T-helper 2 cell treated with Interferon-gamma antibody and Interleukin-4, amounts not matched to agents 5 μg/mL and 100 μg/mL, for 36 hours (primary cell): ENCODE results near the gene SGTB.

Experiments
- DNase-seq: peaks from one replicate; pipeline ENCODE4 v3.0.0; 2021; ENCODE audit warnings: low spot score
- H3K27ac Mint-ChIP-seq: one replicate; pipeline ENCODE4 v1.8.0; 2021; ENCODE audit warnings: mild to moderate bottlenecking, mixed read lengths
- H3K27me3 Mint-ChIP-seq: one replicate; pipeline ENCODE4 v1.8.0; 2021; ENCODE audit warnings: low read depth, mixed read lengths
- H3K36me3 Mint-ChIP-seq: one replicate; pipeline ENCODE4 v1.8.0; 2021; ENCODE audit warnings: low read depth, mixed read lengths
- H3K4me1 Mint-ChIP-seq: one replicate; pipeline ENCODE4 v1.8.0; 2021; ENCODE audit warnings: low read depth, mixed read lengths
- H3K4me3 Mint-ChIP-seq: one replicate; pipeline ENCODE4 v1.8.0; 2022; ENCODE audit warnings: mild to moderate bottlenecking, moderate library complexity, mixed read lengths
- H3K9me3 Mint-ChIP-seq: one replicate; pipeline ENCODE4 v1.8.0; 2021; ENCODE audit warnings: mixed read lengths

Gene SGTB, protein sequence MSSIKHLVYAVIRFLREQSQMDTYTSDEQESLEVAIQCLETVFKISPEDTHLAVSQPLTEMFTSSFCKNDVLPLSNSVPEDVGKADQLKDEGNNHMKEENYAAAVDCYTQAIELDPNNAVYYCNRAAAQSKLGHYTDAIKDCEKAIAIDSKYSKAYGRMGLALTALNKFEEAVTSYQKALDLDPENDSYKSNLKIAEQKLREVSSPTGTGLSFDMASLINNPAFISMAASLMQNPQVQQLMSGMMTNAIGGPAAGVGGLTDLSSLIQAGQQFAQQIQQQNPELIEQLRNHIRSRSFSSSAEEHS

GRCh38 chr5:65721720-65722574, at the start of gene SGTB, which contains the start of gene NLN:
TSS of gene SGTB (minus strand) at chr5:65722109. CDS start at chr5:65720807, 1,302 bp downstream.
TSS of gene NLN (plus strand) at chr5:65722205. CDS start at chr5:65722374, 169 bp downstream.
- H3K27me3 Mint-ChIP-seq = no peaks in the 10 kb centered on the region
- peak within 1 kb of the TSS; percentile 90 for H3K4me3 Mint-ChIP-seq
- H3K4me1 Mint-ChIP-seq = peaks cover 29% of the 10 kb centered on the region
- H3K27ac Mint-ChIP-seq = peak within 1 kb of the TSS; percentile 80
- no peaks in the 10 kb centered on the region for H3K9me3 Mint-ChIP-seq
- H3K36me3 Mint-ChIP-seq = peaks cover 9% of the 10 kb centered on the region
- DNase-seq = peak; percentile 82

DNA sequence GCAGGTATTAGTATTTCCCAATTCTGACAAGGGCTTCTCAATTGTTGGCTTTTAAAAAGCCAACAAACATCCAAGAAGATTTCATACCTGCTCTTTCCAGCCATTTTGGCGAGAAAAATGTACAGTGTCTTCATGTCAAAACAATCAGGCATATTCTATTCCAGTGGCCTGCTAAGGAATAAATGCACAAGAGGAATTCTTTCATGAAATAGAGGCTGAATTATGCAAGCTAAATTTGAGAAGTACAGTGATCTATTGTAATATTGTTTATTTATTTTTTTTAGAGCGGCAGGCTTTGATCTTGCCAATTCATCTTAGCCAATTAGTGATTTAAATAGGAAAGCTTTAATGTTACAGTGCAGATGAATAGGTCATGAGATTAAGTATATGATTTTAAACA, 49.4 kb upstream of the SGTB start:
- DNase-seq = no peak
- H3K4me1 Mint-ChIP-seq = peaks cover 13% of the 10 kb centered on the region
- H3K36me3 Mint-ChIP-seq = peaks cover 13% of the 10 kb centered on the region
- H3K9me3 Mint-ChIP-seq = peaks cover 6% of the 10 kb centered on the region
- H3K27ac Mint-ChIP-seq = no peak overlapping the region
- H3K27me3 Mint-ChIP-seq = no peaks in the 10 kb centered on the region
- no peak overlapping the region for H3K4me3 Mint-ChIP-seq

GRCh38 chr5:65769539-65769938, 47.6 kb upstream of the SGTB start:
- no peak for DNase-seq
- H3K27me3 Mint-ChIP-seq = no peaks in the 10 kb centered on the region
- H3K4me1 Mint-ChIP-seq = peaks cover 11% of the 10 kb centered on the region
- H3K4me3 Mint-ChIP-seq = no peak overlapping the region
- peaks cover 6% of the 10 kb centered on the region for H3K9me3 Mint-ChIP-seq
- H3K36me3 Mint-ChIP-seq = peaks cover 18% of the 10 kb centered on the region
- H3K27ac Mint-ChIP-seq = no peak overlapping the region

DNA sequence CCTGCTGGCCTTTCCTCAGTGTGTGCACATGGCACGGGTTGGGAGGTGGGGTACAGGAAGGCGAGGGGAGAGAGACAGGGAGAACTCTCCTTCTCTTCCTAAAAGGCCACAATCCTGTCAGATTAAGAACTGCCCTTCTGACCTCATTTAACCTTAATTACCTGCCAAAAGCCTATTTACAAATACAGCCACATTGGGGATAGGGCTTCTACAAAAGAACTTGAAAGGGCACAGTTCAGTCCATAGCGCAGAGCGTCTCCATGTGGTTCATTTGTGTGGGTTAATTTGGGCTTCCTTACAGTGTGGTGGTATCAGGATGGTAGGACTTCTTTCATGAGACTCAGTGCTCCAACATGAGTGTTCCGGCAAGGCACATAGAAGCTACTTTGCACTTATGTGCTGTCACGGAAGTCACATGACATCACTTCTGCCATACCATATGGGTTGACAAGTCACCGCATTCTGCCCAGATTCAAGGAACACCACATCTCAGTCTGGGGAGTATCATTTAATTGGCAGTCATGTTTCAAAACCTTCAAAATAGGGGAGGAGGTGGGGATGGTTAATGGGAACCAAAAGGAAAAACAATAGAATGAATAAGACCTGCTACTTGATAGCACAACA, 46.9 kb upstream of the SGTB start:
- Mint-ChIP-seq H3K9me3 (peaks cover 6% of the 10 kb centered on the region), H3K27ac (no peak overlapping the region), H3K36me3 (peaks cover 18% of the 10 kb centered on the region), H3K4me3 (no peak overlapping the region), H3K27me3 (no peaks in the 10 kb centered on the region), H3K4me1 (peaks cover 6% of the 10 kb centered on the region)
- DNase-seq = no peak

DNA sequence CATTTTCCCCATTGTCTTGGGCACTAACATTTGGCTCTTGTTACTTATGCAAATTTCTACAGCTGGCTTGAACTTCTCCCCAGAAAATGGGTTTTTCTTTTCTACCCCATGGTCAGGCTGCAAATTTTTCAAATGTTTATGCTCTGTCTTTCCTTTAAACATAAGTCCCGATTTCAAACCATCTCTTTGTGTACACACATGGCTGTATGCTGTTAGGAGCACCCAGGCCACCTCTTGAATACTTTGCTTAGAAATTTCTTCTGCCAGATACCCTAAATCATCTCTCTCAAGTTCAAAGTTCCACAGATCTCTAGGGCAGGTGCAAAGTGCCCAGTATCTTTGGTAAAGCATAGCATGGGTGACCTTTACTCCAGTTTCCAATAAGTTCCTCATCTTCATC, 45.7 kb upstream of the SGTB start:
- Mint-ChIP-seq H3K9me3 (peaks cover 6% of the 10 kb centered on the region), H3K27ac (no peak overlapping the region), H3K4me1 (peaks cover 6% of the 10 kb centered on the region), H3K4me3 (no peak overlapping the region), H3K27me3 (no peaks in the 10 kb centered on the region), H3K36me3 (peaks cover 18% of the 10 kb centered on the region)
- no peak for DNase-seq

- Mint-ChIP-seq H3K4me1 (peaks cover 6% of the 10 kb centered on the region), H3K27ac (no peak overlapping the region), H3K4me3 (no peak overlapping the region), H3K36me3 (peaks cover 18% of the 10 kb centered on the region), H3K9me3 (peaks cover 6% of the 10 kb centered on the region), H3K27me3 (no peaks in the 10 kb centered on the region)
- no peak for DNase-seq
Measured at GRCh38 chr5:65766781-65767180, 44.9 kb upstream of the SGTB start.

DNA sequence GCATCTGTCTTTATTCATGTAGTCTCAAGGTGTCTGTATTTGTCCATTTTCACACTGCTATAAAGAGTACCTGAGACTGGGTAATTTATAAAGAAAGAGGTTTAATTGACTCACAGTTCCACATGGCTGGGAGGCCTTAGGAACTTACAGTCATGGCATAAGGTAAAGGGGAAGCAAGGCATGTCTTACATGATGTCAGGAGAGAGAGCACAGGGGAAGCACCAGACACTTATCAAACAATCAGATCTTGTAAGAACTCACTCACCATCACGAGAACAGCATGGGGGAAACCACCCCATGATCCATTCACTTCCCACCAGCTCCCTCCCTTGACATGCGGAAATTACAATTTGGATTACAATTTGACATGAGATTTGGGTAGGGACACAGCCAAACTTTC, 44.3 kb upstream of the SGTB start:
- Mint-ChIP-seq H3K4me3 (no peak overlapping the region), H3K27ac (no peak overlapping the region), H3K27me3 (no peaks in the 10 kb centered on the region), H3K36me3 (peaks cover 18% of the 10 kb centered on the region), H3K9me3 (peaks cover 6% of the 10 kb centered on the region), H3K4me1 (peaks cover 6% of the 10 kb centered on the region)
- DNase-seq = peak; percentile 29

DNA sequence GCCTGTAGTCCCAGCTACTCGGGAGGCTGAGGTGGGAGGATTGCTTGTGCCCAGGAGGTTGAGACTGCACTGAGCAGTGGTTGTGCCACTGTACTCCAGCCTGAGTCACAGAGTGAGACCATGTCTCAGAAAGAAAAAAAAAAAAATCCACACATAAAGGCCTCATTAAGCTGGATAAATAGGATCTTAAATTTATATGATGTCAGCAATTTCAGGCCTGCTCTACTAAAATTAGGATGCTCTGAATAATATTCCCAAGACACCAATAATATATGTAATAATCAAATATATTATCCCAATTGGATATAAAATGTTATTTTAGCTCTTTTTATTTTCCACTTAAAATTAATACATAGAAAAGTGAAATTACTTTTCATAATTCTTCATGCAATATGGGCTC, 43.7 kb upstream of the SGTB start:
- Mint-ChIP-seq H3K4me1 (peaks cover 9% of the 10 kb centered on the region), H3K27me3 (no peaks in the 10 kb centered on the region), H3K9me3 (peaks cover 6% of the 10 kb centered on the region), H3K27ac (no peak overlapping the region), H3K4me3 (no peak overlapping the region), H3K36me3 (peaks cover 21% of the 10 kb centered on the region)
- DNase-seq = no peak

- H3K27me3 Mint-ChIP-seq = no peaks in the 10 kb centered on the region
- no peak overlapping the region for H3K4me3 Mint-ChIP-seq
- H3K27ac Mint-ChIP-seq = no peak overlapping the region
- H3K4me1 Mint-ChIP-seq = peaks cover 9% of the 10 kb centered on the region
- H3K36me3 Mint-ChIP-seq = peaks cover 17% of the 10 kb centered on the region
- no peaks in the 10 kb centered on the region for H3K9me3 Mint-ChIP-seq
- no peak for DNase-seq
Measured at GRCh38 chr5:65762234-65762633, 40.3 kb upstream of the SGTB start.

GRCh38 chr5:65760504-65761275, 38.8 kb upstream of the SGTB start:
- no peak overlapping the region for H3K4me3 Mint-ChIP-seq
- H3K4me1 Mint-ChIP-seq = peaks cover 3% of the 10 kb centered on the region
- peak; percentile 11 for DNase-seq
- peak overlapping the region; percentile 55 for H3K27ac Mint-ChIP-seq
- H3K36me3 Mint-ChIP-seq = peaks cover 6% of the 10 kb centered on the region
- H3K27me3 Mint-ChIP-seq = no peaks in the 10 kb centered on the region
- no peaks in the 10 kb centered on the region for H3K9me3 Mint-ChIP-seq

DNA sequence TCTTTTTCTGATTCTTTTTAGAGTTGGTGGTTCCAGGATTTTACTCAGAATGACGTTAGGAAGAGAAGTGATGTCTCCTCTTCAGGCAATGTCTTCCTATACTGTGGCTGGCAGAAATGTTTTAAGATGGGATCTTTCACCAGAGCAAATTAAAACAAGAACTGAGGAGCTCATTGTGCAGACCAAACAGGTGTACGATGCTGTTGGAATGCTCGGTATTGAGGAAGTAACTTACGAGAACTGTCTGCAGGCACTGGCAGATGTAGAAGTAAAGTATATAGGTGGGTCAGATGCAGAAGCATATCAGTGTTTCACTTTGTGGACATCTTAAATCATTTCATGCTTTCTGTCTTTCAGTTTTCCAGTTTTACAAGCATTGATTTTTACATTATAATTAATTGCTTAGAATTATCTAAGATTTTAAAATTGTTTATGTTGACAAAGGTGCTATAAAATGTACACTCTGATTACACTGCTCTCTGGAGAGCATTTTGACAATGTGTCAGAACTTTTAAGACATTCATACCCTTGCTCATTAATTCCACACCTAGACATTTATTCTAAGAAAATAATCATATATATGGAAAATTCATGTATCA, 36.7 kb upstream of the SGTB start:
- no peak for DNase-seq
- Mint-ChIP-seq H3K36me3 (peaks cover 6% of the 10 kb centered on the region), H3K27ac (no peak overlapping the region), H3K27me3 (no peaks in the 10 kb centered on the region), H3K9me3 (no peaks in the 10 kb centered on the region), H3K4me3 (no peak overlapping the region), H3K4me1 (peaks cover 3% of the 10 kb centered on the region)

DNA sequence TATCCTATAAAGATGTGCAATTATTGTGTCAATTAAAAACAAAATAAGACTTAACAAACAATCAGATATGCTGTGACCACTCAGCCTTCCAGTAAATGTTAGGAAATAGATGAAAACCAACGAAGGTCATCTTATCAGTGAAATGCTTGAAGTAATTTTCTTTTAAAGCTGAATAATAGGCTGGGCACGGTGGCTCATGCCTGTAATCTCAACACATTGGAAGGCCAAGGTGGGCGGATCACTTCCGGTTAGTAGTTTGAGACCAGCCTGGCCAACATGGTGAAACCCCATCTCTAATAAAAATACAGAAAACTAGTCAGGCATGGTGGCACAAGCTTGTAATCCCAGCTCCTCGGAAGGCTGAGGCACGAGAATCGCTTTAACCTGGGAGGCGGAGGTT, 31.3 kb upstream of the SGTB start:
- Mint-ChIP-seq H3K36me3 (no peaks in the 10 kb centered on the region), H3K4me3 (no peak overlapping the region), H3K9me3 (no peaks in the 10 kb centered on the region), H3K27ac (no peak overlapping the region), H3K27me3 (no peaks in the 10 kb centered on the region), H3K4me1 (no peaks in the 10 kb centered on the region)
- DNase-seq = no peak

GRCh38 chr5:65750938-65751337, 29.0 kb upstream of the SGTB start:
- DNase-seq = no peak
- no peaks in the 10 kb centered on the region for H3K9me3 Mint-ChIP-seq
- no peak overlapping the region for H3K27ac Mint-ChIP-seq
- no peaks in the 10 kb centered on the region for H3K36me3 Mint-ChIP-seq
- no peaks in the 10 kb centered on the region for H3K4me1 Mint-ChIP-seq
- no peak overlapping the region for H3K4me3 Mint-ChIP-seq
- no peaks in the 10 kb centered on the region for H3K27me3 Mint-ChIP-seq
